Sigmoid colon (tissue), 7 donors: ENCODE measurements around the gene MOB3A. TPM values are rescaled to one million over a fixed set of nuclear protein-coding genes. Genes with fewer than 3 reads are reported as not detected.

ENCODE experiments used
- DNase-seq: peaks from one replicate; pipeline ENCODE4 v3.0.0-alpha.2; 2019
- H3K27ac ChIP-seq, 4 donors: fragments of 200-600 bp; sonication (generic); one replicate each; pipeline ENCODE4 v1.5.1; 2016 to 2019; ENCODE audit warnings: mild to moderate bottlenecking in 1 of 4
- H3K27me3 ChIP-seq, 3 donors: fragments of 200-600 bp; sonication (generic); one replicate each; pipeline ENCODE4 v1.5.1; 2019; ENCODE audit warnings: mild to moderate bottlenecking in 1 of 3
- H3K36me3 ChIP-seq, 4 donors: fragments of 200-600 bp; sonication (generic); one replicate each; pipeline ENCODE4 v1.5.1; 2016 to 2019
- H3K4me1 ChIP-seq, 4 donors: fragments of 200-600 bp; sonication (generic); one replicate each; pipeline ENCODE4 v1.5.1; 2017 to 2019
- H3K4me3 ChIP-seq, 4 donors: fragments of 200-600 bp; sonication (generic); one replicate each; pipeline ENCODE4 v1.5.1; 2017 to 2019; ENCODE audit warnings: mild to moderate bottlenecking in 2 of 4, moderate library complexity in 1 of 4
- H3K9me3 ChIP-seq, 4 donors: fragments of 200-600 bp in 3 of 4; sonication (generic) in 3 of 4; one replicate each; pipeline versions ENCODE4 v1.5.1 to v1.6.1; 2013 to 2019
- EP300 ChIP-seq, 4 donors: sonication (generic); formaldehyde crosslinking; IDR thresholded peaks; one replicate each; pipeline ENCODE4 v1.6.1; 2017; ENCODE audit warnings: antibody characterized with exemption in 4 of 4
- POLR2A ChIP-seq, 2 donors: fragments of 450-650 bp; IDR thresholded peaks; one replicate each; pipeline ENCODE4 v1.6.1; 2016; ENCODE audit warnings: antibody characterized with exemption in 2 of 2, mild to moderate bottlenecking in 2 of 2, moderate library complexity in 2 of 2
- POLR2AphosphoS5 ChIP-seq, 4 donors: sonication (generic); formaldehyde crosslinking; IDR thresholded peaks; one replicate each; pipeline ENCODE4 v1.6.1; 2017; ENCODE audit warnings: antibody characterized with exemption in 4 of 4
- WGBS, 2 donors: extraction: QIAGEN DNeasy Blood & Tissue Kit; methylation state at CpG; one replicate each; pipeline ENCODE4 v1.1.7; 2013; 5-methylcytosine and 5-hydroxymethylcytosine counted together
- intact Hi-C: fragments of 100-400 bp; cut with DNase I; formaldehyde crosslinking; loops from one replicate; pipeline ENCODE4 v1.15.1; 2023
- polyA plus RNA-seq, 3 donors: library from polyadenylated mRNA; stranded (reverse); fragments of 200-250 nt; gene quantifications; one replicate each; pipeline ENCODE4 v1.2.3, GENCODE V29; 2013
- total RNA-seq, 4 donors: library from RNA; depleted of rRNA; stranded (reverse); fragments of >200 nt; gene quantifications; one replicate each; pipeline ENCODE4 v1.1.0, GENCODE V29; 2016
- TF ChIP-seq, protein P1 (sequence below), 4 experiments: fragments of 450-650 bp in 3 of 4; fragments of 200-600 bp in 1 of 4; IDR thresholded peaks; one replicate each; pipeline ENCODE4 v1.5.1; 2016 to 2019; ENCODE audit warnings: antibody characterized with exemption in 4 of 4, mild to moderate bottlenecking in 3 of 4, moderate library complexity in 2 of 4
- donor health status: healthy with polysubstance abuse.
- donor health status: Bipolar disorder and iron deficiency.
- donor health status: healthy.

Gene MOB3A
- total and polyA plus RNA-seq, 7 donors = 14.4 to 65.4 (median 28.6) TPM

DNA sequence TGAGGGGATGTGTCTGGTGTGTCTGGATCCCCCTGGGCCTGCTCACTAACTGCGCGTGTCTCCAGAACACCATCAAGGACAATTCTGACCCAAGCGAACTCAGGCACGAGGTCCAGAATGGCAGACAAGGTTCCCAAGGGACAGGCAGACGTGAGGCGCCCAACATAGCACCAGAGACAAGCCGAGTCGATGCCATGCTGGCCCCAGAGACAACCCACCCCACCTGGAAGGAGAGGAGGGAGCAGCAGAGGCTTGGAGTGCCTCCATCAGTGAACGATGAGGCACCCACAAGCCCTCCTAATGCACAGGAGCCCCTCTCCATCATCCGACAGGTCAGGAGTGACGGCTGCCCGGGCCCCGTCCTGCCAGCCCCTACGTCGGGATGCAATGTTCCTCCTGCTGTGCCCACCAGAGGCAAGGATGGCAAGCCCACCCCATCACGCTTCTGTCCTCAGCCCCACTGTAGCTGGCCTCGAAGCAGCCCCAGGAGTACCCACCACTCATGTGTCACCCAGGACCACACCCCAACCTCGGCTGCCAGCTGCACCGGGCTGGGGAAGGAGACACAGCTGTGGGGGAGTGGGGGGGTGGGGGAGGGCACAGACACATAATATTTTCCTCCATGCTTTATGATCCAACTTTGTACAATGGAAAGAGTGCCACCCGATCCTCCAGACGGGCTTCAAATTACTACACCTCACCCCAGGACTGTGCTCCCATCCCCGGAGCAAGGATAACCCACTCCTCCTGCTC, 43.4 kb upstream of the MOB3A start:
- Histone ChIP-seq H3K27me3 (no peaks in the 10 kb centered on the region), H3K27ac (no peak overlapping the region), H3K4me1 (no peaks in the 10 kb centered on the region), H3K36me3 (peaks cover 18 to 42% (median 26%) of the 10 kb centered on the region in 4 donors), H3K4me3 (no peak overlapping the region), H3K9me3 (no peaks in the 10 kb centered on the region)
- DNase-seq = no peak
- intact Hi-C loops = no loop called here
- TF ChIP-seq, protein P1, sequence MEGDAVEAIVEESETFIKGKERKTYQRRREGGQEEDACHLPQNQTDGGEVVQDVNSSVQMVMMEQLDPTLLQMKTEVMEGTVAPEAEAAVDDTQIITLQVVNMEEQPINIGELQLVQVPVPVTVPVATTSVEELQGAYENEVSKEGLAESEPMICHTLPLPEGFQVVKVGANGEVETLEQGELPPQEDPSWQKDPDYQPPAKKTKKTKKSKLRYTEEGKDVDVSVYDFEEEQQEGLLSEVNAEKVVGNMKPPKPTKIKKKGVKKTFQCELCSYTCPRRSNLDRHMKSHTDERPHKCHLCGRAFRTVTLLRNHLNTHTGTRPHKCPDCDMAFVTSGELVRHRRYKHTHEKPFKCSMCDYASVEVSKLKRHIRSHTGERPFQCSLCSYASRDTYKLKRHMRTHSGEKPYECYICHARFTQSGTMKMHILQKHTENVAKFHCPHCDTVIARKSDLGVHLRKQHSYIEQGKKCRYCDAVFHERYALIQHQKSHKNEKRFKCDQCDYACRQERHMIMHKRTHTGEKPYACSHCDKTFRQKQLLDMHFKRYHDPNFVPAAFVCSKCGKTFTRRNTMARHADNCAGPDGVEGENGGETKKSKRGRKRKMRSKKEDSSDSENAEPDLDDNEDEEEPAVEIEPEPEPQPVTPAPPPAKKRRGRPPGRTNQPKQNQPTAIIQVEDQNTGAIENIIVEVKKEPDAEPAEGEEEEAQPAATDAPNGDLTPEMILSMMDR (IDR thresholded peaks at IDR 0.05) = no peak
- TF ChIP-seq POLR2A (IDR thresholded peaks at IDR 0.05) (no peak), POLR2AphosphoS5 (IDR thresholded peaks at IDR 0.05) (no peak), EP300 (IDR thresholded peaks at IDR 0.05) (no peak)
- WGBS, 2 donors = 87 to 88% methylated on average over 22 of the region's 22 CpGs

DNA sequence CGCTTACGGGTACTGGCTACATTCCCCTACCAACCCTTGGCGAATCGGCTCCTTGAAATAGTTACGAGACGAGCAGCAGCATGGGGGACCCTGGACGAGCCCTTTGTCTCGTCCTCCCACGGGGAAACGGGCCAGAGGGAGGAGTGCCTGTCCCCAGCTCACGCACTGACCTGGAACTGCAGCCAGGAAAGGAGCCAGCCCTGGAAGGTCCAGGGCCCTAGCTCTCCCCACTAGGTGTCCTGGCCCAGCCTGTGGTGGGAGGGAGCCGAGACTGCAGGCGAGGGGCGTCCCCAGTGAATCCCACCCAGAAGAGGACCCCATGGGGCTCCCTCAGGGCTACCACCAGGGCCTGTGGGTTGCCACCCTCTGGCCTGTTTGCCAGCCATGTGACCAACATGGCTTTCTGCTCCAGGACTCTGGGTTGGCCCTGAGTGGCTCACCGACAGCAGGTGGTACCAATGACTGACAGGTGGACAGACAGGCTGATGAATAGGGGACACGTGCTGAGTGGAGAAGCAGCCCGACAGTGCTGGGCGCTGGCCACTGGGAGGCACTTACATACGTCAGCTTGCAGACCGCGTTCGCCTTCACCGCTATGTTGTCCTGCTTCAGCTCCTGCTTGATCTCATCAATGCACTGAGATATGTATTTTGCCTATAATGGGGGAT, 42.1 kb upstream of the MOB3A start:
- H3K27ac ChIP-seq = no peak overlapping the region
- intact Hi-C loops = no loop called here
- TF ChIP-seq POLR2AphosphoS5 (IDR thresholded peaks at IDR 0.05) (no peak), POLR2A (IDR thresholded peaks at IDR 0.05) (no peak), EP300 (IDR thresholded peaks at IDR 0.05) (no peak)
- TF ChIP-seq, protein P1 (IDR thresholded peaks at IDR 0.05) = no peak

DNA sequence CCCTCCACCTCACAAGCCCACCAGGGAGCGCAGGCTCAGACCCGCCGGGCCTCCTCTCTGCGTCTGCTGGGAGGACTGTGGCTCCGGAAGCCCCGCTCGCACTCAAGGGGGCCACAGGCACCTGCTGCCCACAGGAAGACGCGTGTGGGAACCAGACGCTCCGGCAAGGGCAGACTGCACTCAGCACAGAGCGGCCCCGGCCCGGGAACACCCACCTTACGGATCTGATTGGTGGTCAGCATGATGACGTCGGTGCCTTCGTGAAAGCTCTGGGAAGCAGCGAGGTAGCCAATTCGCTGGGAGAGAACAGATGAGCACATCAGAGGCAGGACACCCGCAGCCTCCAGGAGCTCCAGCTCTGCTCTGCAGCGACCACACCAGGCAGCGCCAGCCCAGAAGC, 40.7 kb upstream of the MOB3A start:
- TF ChIP-seq, protein P1 (IDR thresholded peaks at IDR 0.05) = no peak
- TF ChIP-seq POLR2A (IDR thresholded peaks at IDR 0.05) (no peak), EP300 (IDR thresholded peaks at IDR 0.05) (no peak), POLR2AphosphoS5 (IDR thresholded peaks at IDR 0.05) (no peak)
- DNase-seq = no peak
- Histone ChIP-seq H3K27ac (no peak overlapping the region), H3K36me3 (peaks cover 18 to 67% (median 39%) of the 10 kb centered on the region in 4 donors), H3K27me3 (no peaks in the 10 kb centered on the region), H3K4me3 (no peak overlapping the region), H3K9me3 (no peaks in the 10 kb centered on the region), H3K4me1 (no peaks in the 10 kb centered on the region)
- WGBS, 2 donors = 96 to 97% methylated on average over 23 of the region's 23 CpGs
- intact Hi-C loops = no loop called here

More for the DNA sequence above, 42.1 kb upstream of the MOB3A start:
- no peak for DNase-seq
- no peaks in the 10 kb centered on the region for H3K9me3 ChIP-seq
- no peaks in the 10 kb centered on the region for H3K4me1 ChIP-seq
- no peak overlapping the region for H3K4me3 ChIP-seq
- H3K36me3 ChIP-seq = peaks cover 18 to 53% (median 26%) of the 10 kb centered on the region in 4 donors
- WGBS, 2 donors = 94 to 96% methylated on average over 23 of the region's 23 CpGs
- H3K27me3 ChIP-seq = no peaks in the 10 kb centered on the region

DNA sequence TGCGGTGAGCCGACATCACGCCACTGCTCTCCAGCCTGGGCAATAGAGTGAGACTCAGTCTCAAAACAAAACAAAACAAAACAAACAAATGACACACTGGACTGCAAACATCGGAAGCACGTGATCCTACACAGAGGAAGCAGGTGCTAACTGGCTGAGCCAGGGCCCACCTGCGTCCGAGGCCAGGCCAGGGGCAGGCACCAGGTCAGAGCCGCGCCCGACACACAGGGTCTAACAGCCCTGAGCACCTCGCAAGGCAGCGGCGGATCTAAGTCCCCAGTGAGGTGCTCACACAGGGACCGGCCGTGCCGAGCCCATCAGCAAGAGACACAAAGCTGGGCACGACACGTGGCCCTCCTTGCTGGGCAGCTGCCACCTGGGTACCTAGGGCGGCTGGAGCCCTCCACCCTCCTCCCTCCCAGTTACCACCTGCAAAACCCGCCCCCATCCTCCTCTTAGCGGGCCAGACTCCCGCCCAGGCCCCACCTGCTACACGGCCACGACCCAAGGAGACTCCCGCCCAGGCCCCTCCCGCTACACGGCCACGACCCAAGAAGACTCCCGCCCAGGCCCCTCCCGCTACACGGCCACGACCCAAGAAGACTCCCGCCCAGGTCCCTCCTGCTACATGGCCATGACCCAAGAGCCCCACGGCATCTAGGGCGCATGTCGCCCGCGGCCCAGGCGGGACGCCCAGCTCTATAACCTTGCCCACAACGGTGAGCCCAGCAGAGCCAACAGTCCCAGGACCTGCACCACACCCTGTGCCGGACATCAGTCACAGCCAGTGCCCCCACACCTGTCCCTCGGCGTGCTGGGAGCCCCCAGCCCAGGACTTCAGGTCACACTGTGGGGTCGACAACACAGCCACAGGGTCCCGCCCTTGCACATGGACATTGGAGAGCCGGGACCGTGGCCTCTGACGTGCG, 39.6 kb upstream of the MOB3A start:
- no peaks in the 10 kb centered on the region for H3K9me3 ChIP-seq
- no peak for DNase-seq
- intact Hi-C loops = no loop called here
- no peak overlapping the region for H3K4me3 ChIP-seq
- no peak for TF ChIP-seq POLR2AphosphoS5 (IDR thresholded peaks at IDR 0.05)
- no peak for TF ChIP-seq EP300 (IDR thresholded peaks at IDR 0.05)
- TF ChIP-seq, protein P1 (IDR thresholded peaks at IDR 0.05) = no peak
- no peaks in the 10 kb centered on the region for H3K27me3 ChIP-seq
- no peak overlapping the region for H3K27ac ChIP-seq
- no peaks in the 10 kb centered on the region for H3K4me1 ChIP-seq
- H3K36me3 ChIP-seq = peaks cover 22 to 72% (median 44%) of the 10 kb centered on the region in 4 donors
- WGBS, 2 donors = 83 to 90% methylated on average over 50 of the region's 50 CpGs
